SK-N-SH treated with all-trans-retinoic acid at 6 μM for 48 hours (cell line): ENCODE measurements around the gene SMTNL2.

Experiments used
- ATAC-seq: fragments of 200-7000 bp; cut with Tn5 transposase; 3 replicates; pipeline ENCODE4 v1.9.1; 2020; ENCODE audit warnings: mild to moderate bottlenecking, moderate library complexity
- ARNTL ChIP-seq: fragments of 450-650 bp; formaldehyde crosslinking; IDR thresholded peaks from 2 replicates; pipeline ENCODE4 v1.5.0; 2020; ENCODE audit warnings: low read depth, mild to moderate bottlenecking, moderate library complexity, borderline replicate concordance
- BACH2 ChIP-seq: fragments of 250-450 bp; sonication (Bioruptor Pico); IDR thresholded peaks from 2 replicates; pipeline ENCODE4 v1.9.0; 2021; ENCODE audit warnings: mild to moderate bottlenecking, borderline replicate concordance
- CSDC2 ChIP-seq: fragments of 250-450 bp; sonication (Bioruptor Pico); IDR thresholded peaks from 2 replicates; pipeline ENCODE4 v1.5.0; 2020; ENCODE audit warnings: mild to moderate bottlenecking, moderate library complexity
- ISL1 ChIP-seq: fragments of 250-450 bp; sonication (Bioruptor Pico); IDR thresholded peaks from 2 replicates; pipeline ENCODE4 v2.1.2; 2022; ENCODE audit warnings: mild to moderate bottlenecking, moderate library complexity
- OSR1 ChIP-seq: fragments of 250-450 bp; sonication (Bioruptor Pico); IDR thresholded peaks from 2 replicates; pipeline ENCODE4 v1.8.0; 2022; ENCODE audit warnings: moderate library complexity, mild to moderate bottlenecking, inconsistent platforms
- PPARA ChIP-seq: fragments of 250-450 bp; sonication (Bioruptor Pico); IDR thresholded peaks from 2 replicates; pipeline ENCODE4 v1.5.0; 2020; ENCODE audit warnings: mild to moderate bottlenecking, borderline replicate concordance
- RARB ChIP-seq: fragments of 250-450 bp; sonication (Bioruptor Pico); IDR thresholded peaks from 2 replicates; pipeline ENCODE4 v1.8.0; 2021; ENCODE audit warnings: mild to moderate bottlenecking, moderate library complexity
- TCF4 ChIP-seq: fragments of 250-450 bp; sonication (Bioruptor Pico); IDR thresholded peaks from 2 replicates; pipeline ENCODE4 v1.8.0; 2021; ENCODE audit warnings: mild to moderate bottlenecking, moderate library complexity, borderline replicate concordance
- TOX ChIP-seq: fragments of 250-450 bp; sonication (Bioruptor Pico); IDR thresholded peaks from 2 replicates; pipeline ENCODE4 v1.8.0; 2021; ENCODE audit warnings: mild to moderate bottlenecking, moderate library complexity, borderline replicate concordance
- ZFP30 ChIP-seq: fragments of 450-650 bp; formaldehyde crosslinking; IDR thresholded peaks from 2 replicates; pipeline ENCODE4 v1.5.0; 2022; ENCODE audit warnings: mild to moderate bottlenecking, moderate library complexity
- ZNF8 ChIP-seq: fragments of 450-650 bp; formaldehyde crosslinking; IDR thresholded peaks from 2 replicates; pipeline ENCODE4 v1.5.0; 2020; ENCODE audit warnings: mild to moderate bottlenecking, moderate library complexity
- TF ChIP-seq, protein P1 (sequence below): fragments of 250-450 bp; sonication (Bioruptor Pico); IDR thresholded peaks from 2 replicates; pipeline ENCODE4 v1.8.0; 2021; ENCODE audit warnings: low read depth, mild to moderate bottlenecking, moderate library complexity, borderline replicate concordance
- TF ChIP-seq, protein P2 (sequence below): fragments of 250-450 bp; sonication (Bioruptor Pico); IDR thresholded peaks from 2 replicates; pipeline ENCODE4 v1.5.1; 2020; ENCODE audit warnings: low read depth, mild to moderate bottlenecking, moderate library complexity
- TF ChIP-seq, protein P3 (sequence below): fragments of 250-450 bp; sonication (Bioruptor Pico); IDR thresholded peaks from 2 replicates; pipeline ENCODE4 v1.5.0; 2020; ENCODE audit warnings: mild to moderate bottlenecking, moderate library complexity
- TF ChIP-seq, protein P4 (sequence below): fragments of 250-450 bp; sonication (Bioruptor Pico); IDR thresholded peaks from 2 replicates; pipeline ENCODE4 v1.8.0; 2020; ENCODE audit warnings: mild to moderate bottlenecking, moderate library complexity, borderline replicate concordance

SMTNL2 gene

DNA sequence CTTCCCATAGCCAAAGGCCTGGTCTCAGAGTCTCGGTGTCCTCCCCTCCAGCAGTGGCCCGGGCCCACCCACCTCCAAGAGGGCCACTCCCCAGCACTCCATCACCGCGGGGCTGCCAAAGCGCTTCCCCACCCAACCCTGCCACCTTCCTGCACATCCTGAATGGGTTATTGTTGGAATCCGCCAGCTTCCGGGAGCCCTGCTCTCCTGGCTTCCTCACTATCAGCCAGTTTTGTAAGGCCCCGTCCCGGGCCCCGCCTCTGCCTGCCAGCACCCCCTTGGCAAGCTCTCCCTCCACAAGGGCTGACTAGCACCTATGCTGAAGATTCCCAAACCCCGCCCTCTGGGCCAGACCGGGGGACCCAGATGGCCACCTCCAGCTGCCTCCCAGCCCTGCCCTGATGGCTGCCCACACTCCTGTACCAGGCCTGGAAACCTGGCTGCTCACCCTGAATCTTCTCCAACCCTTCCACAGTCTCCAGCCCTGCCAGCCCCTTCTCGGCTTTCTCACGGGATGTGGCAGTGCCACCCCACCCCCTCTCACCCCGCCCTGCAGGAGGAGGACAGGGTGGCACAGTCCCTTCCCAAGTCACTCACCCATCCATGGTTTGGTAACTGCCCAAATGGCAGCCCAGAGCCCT lies 43.5 kb upstream of the SMTNL2 start:
- ATAC-seq: no peak
- TF ChIP-seq, protein P1, sequence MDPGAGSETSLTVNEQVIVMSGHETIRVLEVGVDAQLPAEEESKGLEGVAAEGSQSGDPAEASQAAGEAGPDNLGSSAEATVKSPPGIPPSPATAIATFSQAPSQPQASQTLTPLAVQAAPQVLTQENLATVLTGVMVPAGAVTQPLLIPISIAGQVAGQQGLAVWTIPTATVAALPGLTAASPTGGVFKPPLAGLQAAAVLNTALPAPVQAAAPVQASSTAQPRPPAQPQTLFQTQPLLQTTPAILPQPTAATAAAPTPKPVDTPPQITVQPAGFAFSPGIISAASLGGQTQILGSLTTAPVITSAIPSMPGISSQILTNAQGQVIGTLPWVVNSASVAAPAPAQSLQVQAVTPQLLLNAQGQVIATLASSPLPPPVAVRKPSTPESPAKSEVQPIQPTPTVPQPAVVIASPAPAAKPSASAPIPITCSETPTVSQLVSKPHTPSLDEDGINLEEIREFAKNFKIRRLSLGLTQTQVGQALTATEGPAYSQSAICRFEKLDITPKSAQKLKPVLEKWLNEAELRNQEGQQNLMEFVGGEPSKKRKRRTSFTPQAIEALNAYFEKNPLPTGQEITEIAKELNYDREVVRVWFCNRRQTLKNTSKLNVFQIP (CRISPR knock-in tag): no peak
- TF ChIP-seq TOX (CRISPR knock-in tag) (no peak), CSDC2 (CRISPR knock-in tag) (no peak)

DNA sequence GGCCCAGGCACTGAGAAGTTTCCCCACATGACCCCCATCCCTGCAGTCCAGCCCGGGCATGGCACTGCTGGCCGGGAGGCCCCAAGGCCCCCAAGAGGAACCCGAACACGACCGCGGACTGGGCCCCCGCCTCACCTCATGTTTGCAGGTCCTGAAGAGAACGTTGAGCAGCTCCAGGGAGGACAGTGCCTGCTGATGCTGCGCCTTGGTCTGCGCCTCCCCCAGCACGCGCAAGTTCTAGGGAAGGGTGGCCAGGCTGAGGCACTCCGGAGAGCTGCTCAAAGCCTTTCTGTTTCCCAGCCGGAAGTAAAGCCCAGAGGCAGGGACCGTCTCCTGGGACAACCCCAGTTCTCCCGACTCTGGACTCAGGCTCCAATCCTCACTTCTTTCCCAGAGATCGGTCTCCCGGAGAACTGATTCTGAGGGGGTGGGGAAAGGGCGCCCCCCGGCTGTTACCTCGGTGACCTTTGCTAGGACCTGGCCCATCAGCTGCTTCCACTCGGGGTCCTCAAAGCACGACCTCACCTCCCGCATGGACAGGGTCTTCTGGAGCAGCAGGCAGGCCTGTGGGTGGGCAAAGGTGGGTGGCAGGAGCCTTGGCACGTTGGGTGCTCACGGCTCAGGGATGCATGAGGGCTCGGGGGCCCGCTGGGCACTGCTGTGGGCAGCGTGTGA lies 42.9 kb upstream of the SMTNL2 start:
- TF ChIP-seq, protein P2, sequence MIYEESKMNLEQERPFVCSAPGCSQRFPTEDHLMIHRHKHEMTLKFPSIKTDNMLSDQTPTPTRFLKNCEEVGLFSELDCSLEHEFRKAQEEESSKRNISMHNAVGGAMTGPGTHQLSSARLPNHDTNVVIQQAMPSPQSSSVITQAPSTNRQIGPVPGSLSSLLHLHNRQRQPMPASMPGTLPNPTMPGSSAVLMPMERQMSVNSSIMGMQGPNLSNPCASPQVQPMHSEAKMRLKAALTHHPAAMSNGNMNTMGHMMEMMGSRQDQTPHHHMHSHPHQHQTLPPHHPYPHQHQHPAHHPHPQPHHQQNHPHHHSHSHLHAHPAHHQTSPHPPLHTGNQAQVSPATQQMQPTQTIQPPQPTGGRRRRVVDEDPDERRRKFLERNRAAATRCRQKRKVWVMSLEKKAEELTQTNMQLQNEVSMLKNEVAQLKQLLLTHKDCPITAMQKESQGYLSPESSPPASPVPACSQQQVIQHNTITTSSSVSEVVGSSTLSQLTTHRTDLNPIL (CRISPR knock-in tag): no peak
- TF ChIP-seq PPARA (CRISPR knock-in tag): no peak
- TF ChIP-seq, protein P3, sequence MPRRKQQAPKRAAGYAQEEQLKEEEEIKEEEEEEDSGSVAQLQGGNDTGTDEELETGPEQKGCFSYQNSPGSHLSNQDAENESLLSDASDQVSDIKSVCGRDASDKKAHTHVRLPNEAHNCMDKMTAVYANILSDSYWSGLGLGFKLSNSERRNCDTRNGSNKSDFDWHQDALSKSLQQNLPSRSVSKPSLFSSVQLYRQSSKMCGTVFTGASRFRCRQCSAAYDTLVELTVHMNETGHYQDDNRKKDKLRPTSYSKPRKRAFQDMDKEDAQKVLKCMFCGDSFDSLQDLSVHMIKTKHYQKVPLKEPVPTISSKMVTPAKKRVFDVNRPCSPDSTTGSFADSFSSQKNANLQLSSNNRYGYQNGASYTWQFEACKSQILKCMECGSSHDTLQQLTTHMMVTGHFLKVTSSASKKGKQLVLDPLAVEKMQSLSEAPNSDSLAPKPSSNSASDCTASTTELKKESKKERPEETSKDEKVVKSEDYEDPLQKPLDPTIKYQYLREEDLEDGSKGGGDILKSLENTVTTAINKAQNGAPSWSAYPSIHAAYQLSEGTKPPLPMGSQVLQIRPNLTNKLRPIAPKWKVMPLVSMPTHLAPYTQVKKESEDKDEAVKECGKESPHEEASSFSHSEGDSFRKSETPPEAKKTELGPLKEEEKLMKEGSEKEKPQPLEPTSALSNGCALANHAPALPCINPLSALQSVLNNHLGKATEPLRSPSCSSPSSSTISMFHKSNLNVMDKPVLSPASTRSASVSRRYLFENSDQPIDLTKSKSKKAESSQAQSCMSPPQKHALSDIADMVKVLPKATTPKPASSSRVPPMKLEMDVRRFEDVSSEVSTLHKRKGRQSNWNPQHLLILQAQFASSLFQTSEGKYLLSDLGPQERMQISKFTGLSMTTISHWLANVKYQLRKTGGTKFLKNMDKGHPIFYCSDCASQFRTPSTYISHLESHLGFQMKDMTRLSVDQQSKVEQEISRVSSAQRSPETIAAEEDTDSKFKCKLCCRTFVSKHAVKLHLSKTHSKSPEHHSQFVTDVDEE (CRISPR knock-in tag): no peak
- TF ChIP-seq, protein P1 (CRISPR knock-in tag): no peak
- TF ChIP-seq RARB (CRISPR knock-in tag): no peak
- no peak for ATAC-seq

DNA sequence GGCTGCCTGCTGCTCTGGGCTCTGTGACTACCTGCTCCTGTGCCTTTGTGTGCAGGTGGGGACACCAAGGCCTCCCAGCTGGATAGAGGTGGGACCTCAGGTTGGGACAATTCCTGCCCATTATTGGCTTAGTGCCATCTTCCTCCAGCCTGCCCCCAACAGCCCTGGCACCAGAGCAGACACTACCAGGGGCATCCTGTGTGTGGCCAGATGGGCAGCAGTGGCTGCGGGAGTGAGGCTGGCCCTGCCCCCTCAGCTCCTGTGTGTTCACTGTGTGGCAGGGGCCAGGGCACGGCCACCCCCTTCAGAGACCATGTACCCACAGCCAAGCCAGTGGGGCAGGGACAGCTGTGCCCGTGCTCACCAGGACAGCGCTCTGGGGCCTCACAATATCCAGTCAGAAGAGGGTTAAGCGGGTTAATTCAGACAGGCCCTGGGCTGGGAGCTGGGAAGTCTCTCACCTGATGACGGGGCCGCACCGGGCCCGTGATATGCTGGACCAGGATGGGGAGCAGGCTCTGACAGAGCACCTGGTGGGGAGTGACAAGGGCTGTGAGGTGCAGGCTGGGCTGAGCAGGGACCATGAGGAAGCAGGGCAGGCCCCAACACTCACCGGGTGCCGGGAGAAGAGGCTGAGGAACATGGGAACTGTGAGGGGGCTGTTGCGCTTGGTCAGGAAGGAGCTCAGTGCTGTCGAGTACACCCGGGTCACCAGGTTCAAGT lies 42.2 kb upstream of the SMTNL2 start:
- TF ChIP-seq BACH2 (CRISPR knock-in tag): no peak
- TF ChIP-seq, protein P1 (CRISPR knock-in tag): no peak
- TF ChIP-seq ZFP30 (CRISPR knock-in tag): no peak
- TF ChIP-seq PPARA (CRISPR knock-in tag): no peak
- no peak for TF ChIP-seq OSR1
- no peak for TF ChIP-seq TCF4 (CRISPR knock-in tag)
- TF ChIP-seq, protein P2 (CRISPR knock-in tag): no peak
- TF ChIP-seq ARNTL (CRISPR knock-in tag): no peak
- TF ChIP-seq ZNF8 (CRISPR knock-in tag): no peak
- TF ChIP-seq ISL1 (CRISPR knock-in tag): no peak
- TF ChIP-seq, protein P4, sequence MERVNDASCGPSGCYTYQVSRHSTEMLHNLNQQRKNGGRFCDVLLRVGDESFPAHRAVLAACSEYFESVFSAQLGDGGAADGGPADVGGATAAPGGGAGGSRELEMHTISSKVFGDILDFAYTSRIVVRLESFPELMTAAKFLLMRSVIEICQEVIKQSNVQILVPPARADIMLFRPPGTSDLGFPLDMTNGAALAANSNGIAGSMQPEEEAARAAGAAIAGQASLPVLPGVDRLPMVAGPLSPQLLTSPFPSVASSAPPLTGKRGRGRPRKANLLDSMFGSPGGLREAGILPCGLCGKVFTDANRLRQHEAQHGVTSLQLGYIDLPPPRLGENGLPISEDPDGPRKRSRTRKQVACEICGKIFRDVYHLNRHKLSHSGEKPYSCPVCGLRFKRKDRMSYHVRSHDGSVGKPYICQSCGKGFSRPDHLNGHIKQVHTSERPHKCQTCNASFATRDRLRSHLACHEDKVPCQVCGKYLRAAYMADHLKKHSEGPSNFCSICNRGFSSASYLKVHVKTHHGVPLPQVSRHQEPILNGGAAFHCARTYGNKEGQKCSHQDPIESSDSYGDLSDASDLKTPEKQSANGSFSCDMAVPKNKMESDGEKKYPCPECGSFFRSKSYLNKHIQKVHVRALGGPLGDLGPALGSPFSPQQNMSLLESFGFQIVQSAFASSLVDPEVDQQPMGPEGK (CRISPR knock-in tag): no peak
- ATAC-seq: no peak
